ENCODE results near the gene SMPD1.

- TF ChIP-seq POLR2A (IDR thresholded peaks at IDR 0.05), result no peak
- TF ChIP-seq CTCF (IDR thresholded peaks at IDR 0.05), result peak in 2 of 3 experiments; percentile 14 to 22
Observed at GRCh38 chr11:6438979-6439571, 48.8 kb downstream of the SMPD1 start.
